ENCODE results near the gene FCHSD2. TPM values are rescaled to one million over a fixed set of nuclear protein-coding genes. Genes with fewer than 3 reads are reported as not detected.

The FCHSD2 gene
- total RNA-seq, 2 donors from 2014 or later, result 56.5 to 75.3 TPM

DNA sequence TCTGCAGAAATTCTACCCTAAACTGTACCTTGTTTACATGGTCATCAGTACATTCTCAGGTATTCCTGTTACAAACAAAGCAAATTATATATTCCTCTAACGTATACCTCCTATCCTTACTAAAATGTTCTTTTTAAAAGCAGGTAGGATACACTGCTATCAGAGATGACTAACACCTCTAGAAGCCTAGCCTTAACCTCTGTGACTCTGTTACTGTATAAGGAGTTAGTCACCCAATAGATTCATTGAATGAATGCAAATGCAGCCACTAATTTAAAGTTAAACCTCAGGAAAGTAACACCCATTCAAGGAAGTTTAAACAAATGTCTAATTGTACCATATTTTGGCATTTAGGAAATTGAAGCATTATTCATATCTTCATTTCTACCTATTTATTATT lies 82.2 kb downstream of the FCHSD2 start:
- DNase-seq (ENCODE audit: low spot score) (no peak), ATAC-seq (ENCODE audit: insufficient number of reproducible peaks, low FRiP score, low read depth) (no peak)
- peaks cover 4 to 43% of the 10 kb centered on the region in 2 donors for H3K4me1 ChIP-seq (ENCODE audit: control insufficient read depth in 1 of 2, low read depth in 2 of 2)
- H3K36me3 ChIP-seq, result peaks cover under 1% of the 10 kb centered on the region
- H3K27me3 ChIP-seq (replicated peaks; ENCODE audit: insufficient read depth), result no peaks in the 10 kb centered on the region
- no peak overlapping the region for H3K27ac ChIP-seq
- no peak overlapping the region for H3K4me3 ChIP-seq
- TF ChIP-seq, protein P1, sequence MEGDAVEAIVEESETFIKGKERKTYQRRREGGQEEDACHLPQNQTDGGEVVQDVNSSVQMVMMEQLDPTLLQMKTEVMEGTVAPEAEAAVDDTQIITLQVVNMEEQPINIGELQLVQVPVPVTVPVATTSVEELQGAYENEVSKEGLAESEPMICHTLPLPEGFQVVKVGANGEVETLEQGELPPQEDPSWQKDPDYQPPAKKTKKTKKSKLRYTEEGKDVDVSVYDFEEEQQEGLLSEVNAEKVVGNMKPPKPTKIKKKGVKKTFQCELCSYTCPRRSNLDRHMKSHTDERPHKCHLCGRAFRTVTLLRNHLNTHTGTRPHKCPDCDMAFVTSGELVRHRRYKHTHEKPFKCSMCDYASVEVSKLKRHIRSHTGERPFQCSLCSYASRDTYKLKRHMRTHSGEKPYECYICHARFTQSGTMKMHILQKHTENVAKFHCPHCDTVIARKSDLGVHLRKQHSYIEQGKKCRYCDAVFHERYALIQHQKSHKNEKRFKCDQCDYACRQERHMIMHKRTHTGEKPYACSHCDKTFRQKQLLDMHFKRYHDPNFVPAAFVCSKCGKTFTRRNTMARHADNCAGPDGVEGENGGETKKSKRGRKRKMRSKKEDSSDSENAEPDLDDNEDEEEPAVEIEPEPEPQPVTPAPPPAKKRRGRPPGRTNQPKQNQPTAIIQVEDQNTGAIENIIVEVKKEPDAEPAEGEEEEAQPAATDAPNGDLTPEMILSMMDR (IDR thresholded peaks at IDR 0.05), result no peak
- no peaks in the 10 kb centered on the region for H3K9me3 ChIP-seq

DNA sequence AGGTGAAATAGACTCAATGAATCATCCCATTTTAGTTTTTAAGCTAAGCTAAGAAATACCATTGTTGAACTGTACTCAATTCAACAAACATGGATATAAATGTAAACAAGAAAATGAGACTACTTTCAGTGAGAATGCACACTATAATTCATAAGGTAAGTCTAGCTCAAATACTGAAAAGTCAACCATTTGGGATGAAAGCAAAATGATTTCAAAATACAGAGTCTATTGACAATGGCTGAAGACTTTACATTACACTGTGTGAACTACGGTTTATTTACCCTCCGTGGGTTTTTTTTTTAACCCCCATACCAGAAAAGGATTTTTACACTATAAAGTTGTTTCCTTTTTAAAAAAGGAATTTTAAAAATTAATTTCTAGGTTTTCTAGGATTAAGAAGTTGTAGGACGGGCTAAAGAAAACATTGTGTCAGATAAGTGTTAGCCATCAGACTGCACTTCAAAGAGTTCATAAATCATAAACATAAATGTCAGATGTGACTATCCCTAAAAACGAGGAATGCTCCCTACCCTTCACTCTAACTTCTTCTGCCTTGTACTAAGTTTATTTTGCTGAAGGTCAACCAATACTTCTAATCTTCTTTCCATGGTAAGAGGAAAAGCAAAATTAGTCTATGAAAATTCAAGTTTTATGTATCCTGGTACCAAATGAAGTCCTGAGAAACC lies 83.0 kb downstream of the FCHSD2 start:
- Histone ChIP-seq H3K36me3 (peaks cover 4% of the 10 kb centered on the region), H3K4me1 (ENCODE audit: control insufficient read depth in 1 of 2, low read depth in 2 of 2) (peaks cover 4 to 47% of the 10 kb centered on the region in 2 donors), H3K4me3 (no peak overlapping the region), H3K27ac (no peak overlapping the region), H3K9me3 (no peaks in the 10 kb centered on the region), H3K27me3 (replicated peaks; ENCODE audit: insufficient read depth) (no peaks in the 10 kb centered on the region)
- no peak for ATAC-seq (ENCODE audit: insufficient number of reproducible peaks, low FRiP score, low read depth)
- DNase-seq (ENCODE audit: low spot score), result no peak
- TF ChIP-seq, protein P1 (IDR thresholded peaks at IDR 0.05), result no peak

DNA sequence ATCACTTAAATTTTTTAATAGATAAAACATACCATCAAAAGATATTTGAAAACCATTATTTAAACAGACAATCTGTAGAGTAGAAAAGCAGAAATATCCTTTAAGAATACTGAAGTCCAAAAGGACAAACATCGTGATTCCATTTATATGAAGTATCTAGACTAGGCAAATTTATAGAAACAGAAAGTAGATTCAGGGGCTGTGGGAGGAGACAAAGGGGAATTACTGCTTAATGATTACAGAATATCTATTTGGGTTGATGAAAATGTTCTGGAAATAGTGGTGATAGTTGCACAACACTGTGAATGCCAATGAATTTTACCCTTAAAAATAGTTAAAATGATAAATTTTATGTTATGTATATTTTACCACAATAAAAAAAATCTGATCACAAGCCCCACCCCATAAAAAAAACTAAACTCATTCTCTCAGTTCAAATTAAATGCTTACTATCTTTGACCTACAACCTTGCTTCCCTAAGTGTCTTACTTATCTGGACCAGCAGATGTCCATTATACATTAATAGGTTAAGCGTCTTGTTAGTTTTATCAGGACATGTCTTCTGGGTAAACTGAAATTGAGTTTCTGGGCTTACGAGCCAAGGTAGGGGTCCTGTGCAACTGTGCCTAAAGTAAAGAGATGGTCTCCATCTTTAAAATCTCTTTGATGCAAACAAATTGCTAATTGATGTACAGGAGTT lies 86.3 kb downstream of the FCHSD2 start:
- H3K4me3 ChIP-seq, result no peak overlapping the region
- peaks cover 4 to 26% of the 10 kb centered on the region in 2 donors for H3K4me1 ChIP-seq (ENCODE audit: control insufficient read depth in 1 of 2, low read depth in 2 of 2)
- TF ChIP-seq, protein P1 (IDR thresholded peaks at IDR 0.05), result no peak

GRCh38 chr11:73055002-73055401 lies 87.1 kb downstream of the FCHSD2 start:
- no peaks in the 10 kb centered on the region for H3K27me3 ChIP-seq (replicated peaks; ENCODE audit: insufficient read depth)
- H3K36me3 ChIP-seq, result peaks cover 4% of the 10 kb centered on the region
- no peak for ATAC-seq (ENCODE audit: insufficient number of reproducible peaks, low FRiP score, low read depth)
- peaks cover 0 to 18% of the 10 kb centered on the region in 2 donors for H3K4me1 ChIP-seq (ENCODE audit: control insufficient read depth in 1 of 2, low read depth in 2 of 2)
- DNase-seq (ENCODE audit: low spot score), result no peak
- TF ChIP-seq, protein P1 (IDR thresholded peaks at IDR 0.05), result no peak
- no peak overlapping the region for H3K4me3 ChIP-seq
- no peaks in the 10 kb centered on the region for H3K9me3 ChIP-seq
- H3K27ac ChIP-seq, result no peak overlapping the region

More for the DNA sequence above, 86.3 kb downstream of the FCHSD2 start:
- Histone ChIP-seq H3K27me3 (replicated peaks; ENCODE audit: insufficient read depth) (no peaks in the 10 kb centered on the region), H3K27ac (no peak overlapping the region), H3K9me3 (no peaks in the 10 kb centered on the region), H3K36me3 (peaks cover 4% of the 10 kb centered on the region)
- DNase-seq (ENCODE audit: low spot score) (no peak), ATAC-seq (ENCODE audit: insufficient number of reproducible peaks, low FRiP score, low read depth) (no peak)

- Histone ChIP-seq H3K4me1 (ENCODE audit: control insufficient read depth in 1 of 2, low read depth in 2 of 2) (peaks cover 0 to 8% of the 10 kb centered on the region in 2 donors), H3K9me3 (no peaks in the 10 kb centered on the region), H3K27me3 (replicated peaks; ENCODE audit: insufficient read depth) (no peaks in the 10 kb centered on the region), H3K27ac (no peak overlapping the region), H3K36me3 (peaks cover 4% of the 10 kb centered on the region), H3K4me3 (no peak overlapping the region)
- TF ChIP-seq, protein P1 (IDR thresholded peaks at IDR 0.05), result no peak
- DNase-seq (ENCODE audit: low spot score) (no peak), ATAC-seq (ENCODE audit: insufficient number of reproducible peaks, low FRiP score, low read depth) (no peak)
Observed at GRCh38 chr11:73053964-73054363, 88.2 kb downstream of the FCHSD2 start.

Measured in thoracic aorta (tissue), 2 donors.